ENCODE measurements around the gene KLHL22.

- no peak for TF ChIP-seq CTCF (IDR thresholded peaks at IDR 0.05)
- no peak for TF ChIP-seq POLR2A (IDR thresholded peaks at IDR 0.05)
These were observed 7.9 kb downstream of the KLHL22 start for GRCh38 chr22:20487715-20488114.

Data from uterus (tissue), 2 donors.